Measurements from ENCODE around the gene GRIK3.

The GRIK3 gene

DNA sequence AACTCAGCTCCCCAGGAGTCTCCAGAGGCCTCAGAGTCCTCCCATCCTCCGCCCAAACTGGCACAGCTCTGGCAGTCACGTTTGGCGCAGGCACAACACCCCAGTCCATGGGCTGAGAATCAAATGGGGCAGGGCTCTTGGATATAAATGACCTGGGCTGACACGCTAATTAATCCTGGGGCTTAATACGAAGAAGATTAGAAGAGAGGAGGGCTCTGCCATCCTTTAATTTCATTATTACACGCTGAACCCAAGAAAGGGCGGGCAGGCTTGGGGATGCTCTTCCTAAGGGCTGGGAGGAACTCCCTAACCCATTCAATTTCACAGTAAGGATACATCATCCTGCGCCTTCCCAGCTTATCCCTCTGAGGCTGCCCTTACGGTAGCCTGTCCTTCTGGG lies 2.4 kb downstream of the GRIK3 start:
- ChIA-PET CTCF (no interaction called here), POLR2A (no interaction called here)
- no peak for DNase-seq
- H3K4me1 ChIP-seq (ENCODE audit: control extremely low read depth in 1 of 4, control insufficient read depth in 4 of 4, insufficient read depth in 4 of 4, low read length in 3 of 4) = peaks cover 0 to 28% (median 13%) of the 10 kb centered on the region in 4 experiments
- WGBS (ENCODE audit: insufficient coverage) = 29% methylated on average over 7 of the region's 9 CpGs
- H3K9me3 ChIP-seq (ENCODE audit: control extremely low read depth in 1 of 5, control insufficient read depth in 4 of 5, insufficient read depth in 2 of 5, low read depth in 1 of 5, low read length in 4 of 5) = no peaks in the 10 kb centered on the region
- peaks cover 9 to 98% (median 54%) of the 10 kb centered on the region in 5 experiments for H3K27me3 ChIP-seq (replicated peaks in 2 of 5; ENCODE audit: control insufficient read depth in 4 of 5, insufficient read depth in 5 of 5, low read length in 4 of 5)
- H3K27ac ChIP-seq (ENCODE audit: insufficient read depth in 1 of 2, low read depth in 1 of 2, low read length in 2 of 2, poor library complexity in 1 of 2, severe bottlenecking in 2 of 2) = no peak overlapping the region
- no peak overlapping the region for H3K4me3 ChIP-seq (ENCODE audit: control insufficient read depth in 1 of 7, extremely low read depth in 1 of 7, insufficient read depth in 4 of 7, low read depth in 2 of 7, low read length in 6 of 7)
- no peaks in the 10 kb centered on the region for H3K36me3 ChIP-seq (ENCODE audit: control insufficient read depth in 4 of 4, insufficient read depth in 4 of 4, low read length in 3 of 4)

DNA sequence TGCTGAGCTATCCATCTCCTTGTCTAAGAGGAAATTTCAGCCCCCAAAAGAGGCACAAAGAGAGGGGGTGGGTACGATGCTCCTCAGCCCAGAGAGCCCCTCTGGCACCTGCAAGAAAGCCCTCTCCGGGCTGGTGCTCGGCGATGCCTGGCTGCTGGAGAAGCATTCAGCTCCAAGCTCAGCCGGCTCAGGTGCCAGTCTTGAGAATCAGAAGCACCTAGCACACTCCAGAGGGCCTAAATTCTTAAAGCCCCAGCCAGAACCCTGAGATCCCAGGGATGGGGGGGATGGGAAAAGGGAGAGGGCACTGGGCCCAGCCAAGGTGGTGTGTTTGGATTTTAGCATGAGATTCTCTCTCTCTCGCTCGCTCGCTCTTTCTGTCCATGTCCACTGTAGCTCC lies 2.9 kb downstream of the GRIK3 start:
- DNase-seq = no peak
- Histone ChIP-seq H3K36me3 (ENCODE audit: control insufficient read depth in 4 of 4, insufficient read depth in 4 of 4, low read length in 3 of 4) (no peaks in the 10 kb centered on the region), H3K4me3 (ENCODE audit: control insufficient read depth in 1 of 7, extremely low read depth in 1 of 7, insufficient read depth in 4 of 7, low read depth in 2 of 7, low read length in 6 of 7) (no peak overlapping the region), H3K27ac (ENCODE audit: insufficient read depth in 1 of 2, low read depth in 1 of 2, low read length in 2 of 2, poor library complexity in 1 of 2, severe bottlenecking in 2 of 2) (no peak overlapping the region), H3K9me3 (ENCODE audit: control extremely low read depth in 1 of 5, control insufficient read depth in 4 of 5, insufficient read depth in 2 of 5, low read depth in 1 of 5, low read length in 4 of 5) (no peaks in the 10 kb centered on the region), H3K4me1 (ENCODE audit: control extremely low read depth in 1 of 4, control insufficient read depth in 4 of 4, insufficient read depth in 4 of 4, low read length in 3 of 4) (peaks cover 0 to 24% (median 11%) of the 10 kb centered on the region in 4 experiments), H3K27me3 (replicated peaks in 2 of 5; ENCODE audit: control insufficient read depth in 4 of 5, insufficient read depth in 5 of 5, low read length in 4 of 5) (peaks cover 9 to 97% (median 53%) of the 10 kb centered on the region in 5 experiments)
- 33% methylated on average over 5 of the region's 8 CpGs for WGBS (ENCODE audit: insufficient coverage)
- ChIA-PET POLR2A (no interaction called here), CTCF (no interaction called here)

DNA sequence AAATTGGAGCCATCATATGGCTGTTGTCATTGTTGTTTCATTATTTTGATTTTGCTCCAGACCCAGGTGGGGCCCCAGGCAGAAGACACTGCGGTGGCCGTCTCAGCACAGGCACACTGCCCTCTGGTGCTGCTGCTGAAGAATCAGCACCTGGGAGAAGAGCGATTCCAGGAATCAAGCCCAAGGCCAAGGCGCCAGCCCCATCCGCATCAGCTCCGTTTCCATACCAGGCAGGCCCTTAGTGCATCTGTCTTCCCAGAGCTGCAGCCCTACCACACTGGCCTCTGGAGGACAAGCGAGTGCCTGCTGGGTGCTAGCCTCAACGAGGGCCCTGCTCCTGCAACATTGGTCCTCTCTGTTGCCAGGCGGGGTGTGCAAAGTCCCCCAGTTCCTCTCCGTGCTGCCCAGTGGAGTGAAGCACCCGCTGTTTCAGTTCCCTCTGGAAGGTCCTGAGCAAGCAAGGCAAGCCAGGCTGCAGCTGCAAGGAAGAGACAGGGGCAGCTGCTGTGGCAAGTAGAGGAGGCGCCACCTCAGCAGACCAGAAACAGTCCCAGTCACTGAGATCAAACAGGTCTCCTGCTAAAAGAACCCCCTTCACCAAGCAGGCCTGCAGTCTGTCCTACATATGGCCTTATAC lies 5.2 kb downstream of the GRIK3 start:
- Histone ChIP-seq H3K36me3 (ENCODE audit: control insufficient read depth in 4 of 4, insufficient read depth in 4 of 4, low read length in 3 of 4) (no peaks in the 10 kb centered on the region), H3K4me1 (ENCODE audit: control extremely low read depth in 1 of 4, control insufficient read depth in 4 of 4, insufficient read depth in 4 of 4, low read length in 3 of 4) (peaks cover 0 to 10% (median 2%) of the 10 kb centered on the region in 4 experiments), H3K9me3 (ENCODE audit: control extremely low read depth in 1 of 5, control insufficient read depth in 4 of 5, insufficient read depth in 2 of 5, low read depth in 1 of 5, low read length in 4 of 5) (no peaks in the 10 kb centered on the region), H3K4me3 (ENCODE audit: control insufficient read depth in 1 of 7, extremely low read depth in 1 of 7, insufficient read depth in 4 of 7, low read depth in 2 of 7, low read length in 6 of 7) (no peak overlapping the region), H3K27ac (ENCODE audit: insufficient read depth in 1 of 2, low read depth in 1 of 2, low read length in 2 of 2, poor library complexity in 1 of 2, severe bottlenecking in 2 of 2) (no peak overlapping the region), H3K27me3 (replicated peaks in 2 of 5; ENCODE audit: control insufficient read depth in 4 of 5, insufficient read depth in 5 of 5, low read length in 4 of 5) (peaks cover 9 to 90% (median 46%) of the 10 kb centered on the region in 5 experiments)
- CTCF ChIA-PET = no interaction called here
- POLR2A ChIA-PET = no interaction called here
- DNase-seq = no peak
- WGBS (ENCODE audit: insufficient coverage) = 51% methylated on average over 12 of the region's 12 CpGs

DNA sequence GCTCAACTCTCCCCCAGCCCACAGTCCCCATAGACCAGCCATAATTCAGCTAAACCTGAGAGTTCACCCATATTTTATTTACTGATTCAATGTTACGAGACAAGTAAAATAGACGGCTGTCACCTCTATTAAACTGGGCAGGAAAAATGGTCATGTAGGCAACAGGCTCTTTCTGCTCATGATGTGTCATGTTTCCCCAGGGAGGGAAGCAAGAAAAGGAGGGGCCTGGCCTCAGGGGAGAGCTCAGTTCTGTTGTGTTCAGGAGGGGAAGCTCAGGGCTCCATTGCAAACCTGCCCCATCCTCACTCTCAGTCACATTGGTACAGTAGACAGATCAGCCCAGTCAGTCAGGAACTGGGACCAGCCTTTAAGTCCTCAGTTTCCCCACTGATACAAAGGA lies 12.8 kb downstream of the GRIK3 start:
- no peak for DNase-seq
- H3K36me3 ChIP-seq (ENCODE audit: control insufficient read depth in 4 of 4, insufficient read depth in 4 of 4, low read length in 3 of 4) = no peaks in the 10 kb centered on the region
- POLR2A ChIA-PET = no interaction called here

DNA sequence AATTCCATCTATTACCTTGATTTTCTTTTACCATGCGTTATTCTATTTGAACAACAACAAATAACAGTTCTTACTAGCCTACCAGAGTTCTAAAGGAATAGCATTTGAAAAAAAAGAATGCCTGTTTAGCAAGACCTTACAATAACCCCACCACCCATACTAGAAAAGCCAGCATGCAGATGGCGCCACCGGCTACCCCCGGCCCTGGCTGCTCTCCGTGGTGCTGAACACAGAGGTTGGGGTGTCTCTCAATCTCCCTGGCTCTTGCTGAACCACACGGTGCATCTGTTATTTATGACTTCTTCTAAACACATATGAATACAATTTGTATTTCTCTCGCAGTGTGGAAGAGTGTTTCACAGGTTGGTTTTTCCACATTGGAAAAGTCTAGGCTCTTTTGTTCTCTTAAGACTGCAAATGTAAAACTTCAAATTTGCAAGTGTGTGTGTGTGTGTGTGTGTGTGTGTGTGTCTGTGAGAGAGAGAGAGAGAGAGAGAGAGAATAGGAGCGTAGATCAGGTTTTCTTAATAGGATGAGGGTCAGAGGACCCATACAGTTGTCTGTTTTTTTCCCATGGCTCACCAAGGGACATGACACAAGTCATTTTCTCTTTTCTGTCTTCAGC lies 13.6 kb downstream of the GRIK3 start:
- DNase-seq = peak; percentile 25 to 58 (median 50)
- H3K4me1 ChIP-seq (ENCODE audit: control extremely low read depth in 1 of 4, control insufficient read depth in 4 of 4, insufficient read depth in 4 of 4, low read length in 3 of 4) = no peaks in the 10 kb centered on the region
- no peaks in the 10 kb centered on the region for H3K36me3 ChIP-seq (ENCODE audit: control insufficient read depth in 4 of 4, insufficient read depth in 4 of 4, low read length in 3 of 4)
- no peak overlapping the region for H3K27ac ChIP-seq (ENCODE audit: insufficient read depth in 1 of 2, low read depth in 1 of 2, low read length in 2 of 2, poor library complexity in 1 of 2, severe bottlenecking in 2 of 2)
- no peak overlapping the region for H3K4me3 ChIP-seq (ENCODE audit: control insufficient read depth in 1 of 7, extremely low read depth in 1 of 7, insufficient read depth in 4 of 7, low read depth in 2 of 7, low read length in 6 of 7)
- WGBS (ENCODE audit: insufficient coverage) = 15% methylated on average over 5 of the region's 8 CpGs
- ChIA-PET POLR2A (no interaction called here), CTCF (no interaction called here)
- H3K27me3 ChIP-seq (replicated peaks in 2 of 5; ENCODE audit: control insufficient read depth in 4 of 5, insufficient read depth in 5 of 5, low read length in 4 of 5) = peaks cover 0 to 20% (median 4%) of the 10 kb centered on the region in 5 experiments
- H3K9me3 ChIP-seq (ENCODE audit: control extremely low read depth in 1 of 5, control insufficient read depth in 4 of 5, insufficient read depth in 2 of 5, low read depth in 1 of 5, low read length in 4 of 5) = peaks cover 0 to 2% (median 1%) of the 10 kb centered on the region in 5 experiments

More for the DNA sequence above, 12.8 kb downstream of the GRIK3 start:
- CTCF ChIA-PET = no interaction called here
- Histone ChIP-seq H3K27me3 (replicated peaks in 2 of 5; ENCODE audit: control insufficient read depth in 4 of 5, insufficient read depth in 5 of 5, low read length in 4 of 5) (peaks cover 0 to 26% (median 8%) of the 10 kb centered on the region in 5 experiments), H3K4me1 (ENCODE audit: control extremely low read depth in 1 of 4, control insufficient read depth in 4 of 4, insufficient read depth in 4 of 4, low read length in 3 of 4) (no peaks in the 10 kb centered on the region), H3K4me3 (ENCODE audit: control insufficient read depth in 1 of 7, extremely low read depth in 1 of 7, insufficient read depth in 4 of 7, low read depth in 2 of 7, low read length in 6 of 7) (no peak overlapping the region), H3K27ac (ENCODE audit: insufficient read depth in 1 of 2, low read depth in 1 of 2, low read length in 2 of 2, poor library complexity in 1 of 2, severe bottlenecking in 2 of 2) (no peak overlapping the region), H3K9me3 (ENCODE audit: control extremely low read depth in 1 of 5, control insufficient read depth in 4 of 5, insufficient read depth in 2 of 5, low read depth in 1 of 5, low read length in 4 of 5) (peaks cover 0 to 2% (median 1%) of the 10 kb centered on the region in 5 experiments)
- WGBS (ENCODE audit: insufficient coverage) = 94% methylated on average over 2 of the region's 2 CpGs

DNA sequence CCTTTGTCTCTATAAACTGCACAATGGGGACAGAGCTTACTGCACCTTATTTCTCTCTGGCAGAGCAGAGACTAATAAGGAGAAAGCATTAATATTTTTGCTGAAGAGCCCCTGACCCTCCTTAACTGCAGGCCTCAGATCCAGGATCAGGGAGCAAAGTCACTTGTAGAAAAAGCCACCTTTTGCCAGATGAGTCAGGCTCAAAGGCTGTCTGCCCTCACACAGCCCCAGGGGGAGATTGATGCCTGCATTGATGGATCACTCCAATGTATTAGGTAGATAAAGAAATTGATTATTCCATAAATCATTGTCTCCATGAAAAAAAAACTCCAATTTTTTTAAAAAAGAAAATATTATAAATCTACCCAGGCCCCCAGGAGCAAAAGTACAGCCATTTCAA lies 15.8 kb downstream of the GRIK3 start:
- POLR2A ChIA-PET = no interaction called here
- H3K4me1 ChIP-seq (ENCODE audit: control extremely low read depth in 1 of 4, control insufficient read depth in 4 of 4, insufficient read depth in 4 of 4, low read length in 3 of 4) = no peaks in the 10 kb centered on the region
- H3K27me3 ChIP-seq (replicated peaks in 2 of 5; ENCODE audit: control insufficient read depth in 4 of 5, insufficient read depth in 5 of 5, low read length in 4 of 5) = peaks cover 0 to 25% (median 1%) of the 10 kb centered on the region in 5 experiments
- no peak for DNase-seq
- CTCF ChIA-PET = no interaction called here
- H3K36me3 ChIP-seq (ENCODE audit: control insufficient read depth in 4 of 4, insufficient read depth in 4 of 4, low read length in 3 of 4) = no peaks in the 10 kb centered on the region
- H3K27ac ChIP-seq (ENCODE audit: insufficient read depth in 1 of 2, low read depth in 1 of 2, low read length in 2 of 2, poor library complexity in 1 of 2, severe bottlenecking in 2 of 2) = no peak overlapping the region
- H3K9me3 ChIP-seq (ENCODE audit: control extremely low read depth in 1 of 5, control insufficient read depth in 4 of 5, insufficient read depth in 2 of 5, low read depth in 1 of 5, low read length in 4 of 5) = peaks cover 0 to 2% (median 1%) of the 10 kb centered on the region in 5 experiments
- H3K4me3 ChIP-seq (ENCODE audit: control insufficient read depth in 1 of 7, extremely low read depth in 1 of 7, insufficient read depth in 4 of 7, low read depth in 2 of 7, low read length in 6 of 7) = no peak overlapping the region

DNA sequence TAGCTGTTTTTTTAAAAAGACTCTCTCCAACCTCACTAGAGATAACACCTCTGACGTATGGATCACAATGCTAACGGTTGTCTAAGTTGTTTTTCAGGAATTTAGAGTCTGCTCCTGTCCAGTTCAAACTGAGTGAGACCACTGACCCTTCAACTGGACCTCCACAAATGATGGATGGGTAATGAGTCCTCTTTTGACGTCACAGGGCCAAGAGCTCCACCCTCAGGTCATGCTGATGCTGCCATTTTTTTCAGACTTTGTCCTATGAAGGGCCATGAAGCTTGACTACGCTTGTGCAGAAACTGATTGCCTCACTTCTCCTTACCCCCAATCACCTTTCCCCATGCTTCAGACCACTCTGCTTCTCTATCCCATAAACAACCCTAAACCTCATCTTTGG lies 16.6 kb downstream of the GRIK3 start:
- Histone ChIP-seq H3K4me3 (ENCODE audit: control insufficient read depth in 1 of 7, extremely low read depth in 1 of 7, insufficient read depth in 4 of 7, low read depth in 2 of 7, low read length in 6 of 7) (no peak overlapping the region), H3K36me3 (ENCODE audit: control insufficient read depth in 4 of 4, insufficient read depth in 4 of 4, low read length in 3 of 4) (no peaks in the 10 kb centered on the region), H3K9me3 (ENCODE audit: control extremely low read depth in 1 of 5, control insufficient read depth in 4 of 5, insufficient read depth in 2 of 5, low read depth in 1 of 5, low read length in 4 of 5) (peaks cover 0 to 2% (median 1%) of the 10 kb centered on the region in 5 experiments), H3K27me3 (replicated peaks in 2 of 5; ENCODE audit: control insufficient read depth in 4 of 5, insufficient read depth in 5 of 5, low read length in 4 of 5) (peaks cover 0 to 27% (median 0%) of the 10 kb centered on the region in 5 experiments), H3K4me1 (ENCODE audit: control extremely low read depth in 1 of 4, control insufficient read depth in 4 of 4, insufficient read depth in 4 of 4, low read length in 3 of 4) (no peaks in the 10 kb centered on the region), H3K27ac (ENCODE audit: insufficient read depth in 1 of 2, low read depth in 1 of 2, low read length in 2 of 2, poor library complexity in 1 of 2, severe bottlenecking in 2 of 2) (no peak overlapping the region)
- ChIA-PET CTCF (no interaction called here), POLR2A (no interaction called here)
- DNase-seq = no peak
- WGBS (ENCODE audit: insufficient coverage) = 80% methylated on average over 4 of the region's 4 CpGs

Data from common myeloid progenitor, CD34-positive (primary cell).